Liver (tissue), 9 donors: ENCODE measurements around the gene SERP2. TPM values are rescaled to one million over a fixed set of nuclear protein-coding genes. Genes with fewer than 3 reads are reported as not detected.

ENCODE experiments used
- DNase-seq: peaks from one replicate; pipeline ENCODE4 v3.0.0-alpha.2; 2017; ENCODE audit warnings: low spot score
- H3K27ac ChIP-seq, 2 donors: one replicate each; pipeline ENCODE4 v1.7.0; 2013; ENCODE audit warnings: inconsistent platforms in 2 of 2, low read length in 2 of 2, control low read depth in 1 of 2, low read depth in 1 of 2, mild to moderate bottlenecking in 1 of 2
- H3K27me3 ChIP-seq, 4 donors: one replicate each; pipeline versions ENCODE4 v1.6.1 to v1.7.0; 2013; ENCODE audit warnings: low read length in 3 of 4, inconsistent platforms in 1 of 4, mild to moderate bottlenecking in 1 of 4, moderate library complexity in 1 of 4; ENCODE audit not compliant: control insufficient read depth in 4 of 4, insufficient read depth in 4 of 4
- H3K36me3 ChIP-seq, 4 donors: one replicate each; pipeline versions ENCODE4 v1.6.1 to v1.7.0; 2013; ENCODE audit warnings: low read length in 3 of 4, mild to moderate bottlenecking in 3 of 4, low read depth in 1 of 4, moderate library complexity in 1 of 4; ENCODE audit not compliant: control insufficient read depth in 4 of 4, insufficient read depth in 3 of 4
- H3K4me1 ChIP-seq, 4 donors: one replicate each; pipeline versions ENCODE4 v1.6.1 to v1.7.0; 2013; ENCODE audit warnings: low read length in 3 of 4, mild to moderate bottlenecking in 3 of 4, moderate library complexity in 1 of 4; ENCODE audit not compliant: control insufficient read depth in 4 of 4, insufficient read depth in 4 of 4
- H3K4me3 ChIP-seq, 3 donors: one replicate each; pipeline versions ENCODE4 v1.6.1 to v1.7.0; 2013; ENCODE audit warnings: low read length in 3 of 3, control low read depth in 1 of 3, low read depth in 1 of 3, mild to moderate bottlenecking in 1 of 3
- H3K9ac ChIP-seq, 2 donors: one replicate each; pipeline ENCODE4 v1.7.0; 2013; ENCODE audit warnings: low read length in 2 of 2, mild to moderate bottlenecking in 2 of 2, moderate library complexity in 2 of 2, control low read depth in 1 of 2, low read depth in 1 of 2
- H3K9me3 ChIP-seq, 4 donors: one replicate each; pipeline versions ENCODE4 v1.6.1 to v1.7.0; 2013; ENCODE audit warnings: low read length in 3 of 4; ENCODE audit not compliant: control insufficient read depth in 4 of 4
- ATF3 ChIP-seq: IDR thresholded peaks from 2 replicates; pipeline ENCODE4 v1.6.1; 2016; ENCODE audit warnings: antibody characterized with exemption
- EGR1 ChIP-seq, 2 donors: IDR thresholded peaks; 2 replicates each; pipeline ENCODE4 v1.6.1; 2016 to 2018; ENCODE audit warnings: antibody characterized with exemption in 2 of 2, low read depth in 2 of 2
- FOXA1 ChIP-seq: IDR thresholded peaks from 2 replicates; pipeline ENCODE4 v1.6.1; 2016; ENCODE audit warnings: antibody characterized with exemption
- FOXA2 ChIP-seq: IDR thresholded peaks from 2 replicates; pipeline ENCODE4 v1.6.1; 2016; ENCODE audit warnings: antibody characterized with exemption
- GABPA ChIP-seq, 2 donors: IDR thresholded peaks in 1 of 2; conservative IDR thresholded peaks in 1 of 2; 2 replicates each; pipeline ENCODE4 v1.6.1; 2016; ENCODE audit warnings: antibody characterized with exemption in 2 of 2, mild to moderate bottlenecking in 1 of 2, moderate library complexity in 1 of 2
- HNF4A ChIP-seq, 2 donors: conservative IDR thresholded peaks; 2 replicates each; pipeline ENCODE4 v1.6.1; 2016; ENCODE audit warnings: antibody characterized with exemption in 2 of 2, mild to moderate bottlenecking in 2 of 2
- HNF4G ChIP-seq: IDR thresholded peaks from 2 replicates; pipeline ENCODE4 v1.6.1; 2016; ENCODE audit warnings: antibody characterized with exemption
- JUND ChIP-seq, 2 donors: IDR thresholded peaks; 2 replicates each; pipeline ENCODE4 v1.6.1; 2016; ENCODE audit warnings: antibody characterized with exemption in 2 of 2
- NR2F2 ChIP-seq: IDR thresholded peaks from 2 replicates; pipeline ENCODE4 v1.6.1; 2016; ENCODE audit warnings: antibody characterized with exemption
- RAD21 ChIP-seq, 2 donors: IDR thresholded peaks; 2 replicates each; pipeline ENCODE4 v1.6.1; 2016; ENCODE audit warnings: antibody characterized with exemption in 2 of 2, mild to moderate bottlenecking in 2 of 2
- REST ChIP-seq: IDR thresholded peaks from 2 replicates; pipeline ENCODE4 v1.6.1; 2016; ENCODE audit warnings: antibody characterized with exemption, mild to moderate bottlenecking
- RXRA ChIP-seq, 2 donors: IDR thresholded peaks; 2 replicates each; pipeline ENCODE4 v1.6.1; 2017 to 2018; ENCODE audit warnings: antibody characterized with exemption in 2 of 2, mild to moderate bottlenecking in 1 of 2
- SP1 ChIP-seq: IDR thresholded peaks from 2 replicates; pipeline ENCODE4 v1.6.1; 2018; ENCODE audit warnings: antibody characterized with exemption, mild to moderate bottlenecking
- TAF1 ChIP-seq: conservative IDR thresholded peaks from 2 replicates; pipeline ENCODE4 v1.6.1; 2016; ENCODE audit warnings: antibody characterized with exemption, mild to moderate bottlenecking
- YY1 ChIP-seq: IDR thresholded peaks from 2 replicates; pipeline ENCODE4 v1.6.1; 2016; ENCODE audit warnings: antibody characterized with exemption, mild to moderate bottlenecking
- ZBTB33 ChIP-seq: IDR thresholded peaks from 2 replicates; pipeline ENCODE4 v1.6.1; 2016; ENCODE audit warnings: antibody characterized with exemption
- WGBS: extraction: QIAGEN DNeasy Blood & Tissue Kit; methylation state at CpG from one replicate; pipeline ENCODE4 v1.1.7; 2013; 5-methylcytosine and 5-hydroxymethylcytosine counted together
- polyA plus RNA-seq, 2 donors: library from polyadenylated mRNA; stranded (reverse) in 1 of 2; unstranded in 1 of 2; fragments of 200-250 nt in 1 of 2; fragments of >200 nt in 1 of 2; fragmentation: Nextera tagmentation in 1 of 2; extraction: Ambion mirVana in 1 of 2; gene quantifications; one replicate each; pipeline versions ENCODE4 v1.2.1 to v1.2.3, GENCODE V29; 2013 to 2015
- total RNA-seq, 2 donors: library from RNA; depleted of rRNA; stranded (reverse); fragments of >200 nt; gene quantifications; one replicate each; pipeline ENCODE4 v1.2.3, GENCODE V29; 2014
- TF ChIP-seq, protein P1 (sequence below): fragments of 150-350 bp; IDR thresholded peaks from 2 replicates; pipeline ENCODE4 v1.5.1; 2017; ENCODE audit warnings: improper control_type of control experiment, low read depth, low read length; ENCODE audit not compliant: missing input control
- TF ChIP-seq, protein P2 (sequence below): IDR thresholded peaks from 2 replicates; pipeline ENCODE4 v1.6.1; 2016; ENCODE audit warnings: antibody characterized with exemption
- donor health status: healthy.
- donor health status: healthy.
- donor health status: healthy.
- donor health status: healthy.
- donor health status: healthy.

Gene SERP2
- total and polyA plus RNA-seq, 4 donors: 2.0 to 4.6 (median 3.6) TPM

DNA sequence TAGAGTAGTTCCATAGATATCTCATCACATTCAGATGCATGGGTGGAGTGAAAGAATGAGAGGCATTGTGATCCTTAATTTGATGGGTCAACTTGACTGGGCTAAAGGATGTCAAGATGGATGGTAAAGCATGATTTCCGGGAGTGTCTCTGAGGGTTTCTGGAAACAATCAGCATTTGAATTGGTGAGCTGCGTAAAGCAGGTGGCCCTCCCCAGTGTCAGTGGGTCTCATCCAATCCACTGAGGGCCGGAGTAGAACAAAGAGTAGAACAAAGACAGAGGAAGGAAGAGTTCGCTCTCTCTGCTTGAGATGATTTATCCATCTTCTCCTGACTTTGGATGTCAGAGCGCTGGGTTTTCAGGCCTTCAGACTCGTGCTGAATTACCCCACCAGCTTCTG is 43.1 kb downstream of the SERP2 start:
- H3K4me3 ChIP-seq: no peak overlapping the region
- H3K36me3 ChIP-seq: no peaks in the 10 kb centered on the region
- H3K9me3 ChIP-seq: no peaks in the 10 kb centered on the region
- H3K4me1 ChIP-seq: no peaks in the 10 kb centered on the region
- TF ChIP-seq, protein P1, sequence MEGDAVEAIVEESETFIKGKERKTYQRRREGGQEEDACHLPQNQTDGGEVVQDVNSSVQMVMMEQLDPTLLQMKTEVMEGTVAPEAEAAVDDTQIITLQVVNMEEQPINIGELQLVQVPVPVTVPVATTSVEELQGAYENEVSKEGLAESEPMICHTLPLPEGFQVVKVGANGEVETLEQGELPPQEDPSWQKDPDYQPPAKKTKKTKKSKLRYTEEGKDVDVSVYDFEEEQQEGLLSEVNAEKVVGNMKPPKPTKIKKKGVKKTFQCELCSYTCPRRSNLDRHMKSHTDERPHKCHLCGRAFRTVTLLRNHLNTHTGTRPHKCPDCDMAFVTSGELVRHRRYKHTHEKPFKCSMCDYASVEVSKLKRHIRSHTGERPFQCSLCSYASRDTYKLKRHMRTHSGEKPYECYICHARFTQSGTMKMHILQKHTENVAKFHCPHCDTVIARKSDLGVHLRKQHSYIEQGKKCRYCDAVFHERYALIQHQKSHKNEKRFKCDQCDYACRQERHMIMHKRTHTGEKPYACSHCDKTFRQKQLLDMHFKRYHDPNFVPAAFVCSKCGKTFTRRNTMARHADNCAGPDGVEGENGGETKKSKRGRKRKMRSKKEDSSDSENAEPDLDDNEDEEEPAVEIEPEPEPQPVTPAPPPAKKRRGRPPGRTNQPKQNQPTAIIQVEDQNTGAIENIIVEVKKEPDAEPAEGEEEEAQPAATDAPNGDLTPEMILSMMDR: no peak
- TF ChIP-seq RAD21 (IDR thresholded peaks at IDR 0.05): no peak
- no peak for TF ChIP-seq YY1
- no peak for TF ChIP-seq TAF1
- no peak for TF ChIP-seq FOXA1
- no peak for TF ChIP-seq ATF3
- TF ChIP-seq FOXA2: no peak
- no peak for TF ChIP-seq GABPA (IDR thresholded peaks at IDR 0.05 in 1 of 2, conservative IDR thresholded peaks at IDR 0.05 in 1 of 2)
- no peak for TF ChIP-seq ZBTB33
- TF ChIP-seq JUND (IDR thresholded peaks at IDR 0.05): no peak
- TF ChIP-seq, protein P2, sequence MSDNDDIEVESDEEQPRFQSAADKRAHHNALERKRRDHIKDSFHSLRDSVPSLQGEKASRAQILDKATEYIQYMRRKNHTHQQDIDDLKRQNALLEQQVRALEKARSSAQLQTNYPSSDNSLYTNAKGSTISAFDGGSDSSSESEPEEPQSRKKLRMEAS: no peak
- no peak for TF ChIP-seq HNF4G
- no peak for TF ChIP-seq EGR1 (IDR thresholded peaks at IDR 0.05; ENCODE audit: low read depth in 2 of 2)
- TF ChIP-seq HNF4A (conservative IDR thresholded peaks at IDR 0.05): no peak
- no peak for TF ChIP-seq SP1
- TF ChIP-seq RXRA (IDR thresholded peaks at IDR 0.05): no peak
- no peak for TF ChIP-seq REST
- TF ChIP-seq NR2F2: no peak
- 95% methylated on average over 6 of the region's 6 CpGs for WGBS
- H3K9ac ChIP-seq: no peak overlapping the region
- H3K27ac ChIP-seq: no peak overlapping the region
- no peak for DNase-seq
- no peaks in the 10 kb centered on the region for H3K27me3 ChIP-seq
